Measurements from ENCODE around the gene LINS1. TPM values are rescaled to one million over a fixed set of nuclear protein-coding genes. Genes with fewer than 3 reads are reported as not detected.

LINS1 gene
- total RNA-seq, 2 experiments from 2014 or later = 28.7 to 29.4 TPM

- POLR2A ChIA-PET = interaction anchor here (0.6 kb wide), 1 partner anchor 326 kb away, joined by 3 read pairs; no protein-coding TSS in a partner anchor
- ATAC-seq = no peak
- CTCF ChIA-PET = no interaction called here
- Mint-ChIP-seq H3K4me1 (ENCODE audit: low read depth) (peaks cover 16% of the 10 kb centered on the region), H3K27ac (no peak overlapping the region), H3K9me3 (peaks cover 4% of the 10 kb centered on the region), H3K4me3 (no peak overlapping the region), H3K27me3 (no peaks in the 10 kb centered on the region), H3K36me3 (ENCODE audit: low read depth) (peaks cover 2% of the 10 kb centered on the region)
- no peak for TF ChIP-seq CTCF (IDR thresholded peaks at IDR 0.05)
- intact Hi-C loops (cut with micrococcal nuclease) = no loop called here
- no peak for DNase-seq
Observed at GRCh38 chr15:100521907-100522306, 80.1 kb downstream of the LINS1 start.

- DNase-seq = no peak
- POLR2A ChIA-PET = no interaction called here
Observed at GRCh38 chr15:100520132-100520921, 81.7 kb downstream of the LINS1 start.

GRCh38 chr15:100517846-100518245, 84.1 kb downstream of the LINS1 start:
- ATAC-seq (no peak), DNase-seq (no peak)
- Mint-ChIP-seq H3K27me3 (no peaks in the 10 kb centered on the region), H3K4me1 (ENCODE audit: low read depth) (peaks cover 16% of the 10 kb centered on the region), H3K9me3 (peaks cover 1% of the 10 kb centered on the region), H3K4me3 (no peak overlapping the region), H3K27ac (no peak overlapping the region), H3K36me3 (ENCODE audit: low read depth) (no peaks in the 10 kb centered on the region)
- ChIA-PET CTCF (no interaction called here), POLR2A (no interaction called here)
- intact Hi-C loops (cut with micrococcal nuclease) = no loop called here
- TF ChIP-seq CTCF (IDR thresholded peaks at IDR 0.05) = no peak

More at GRCh38 chr15:100520132-100520921, 81.7 kb downstream of the LINS1 start:
- peaks cover 16% of the 10 kb centered on the region for H3K4me1 Mint-ChIP-seq (ENCODE audit: low read depth)
- H3K36me3 Mint-ChIP-seq (ENCODE audit: low read depth) = peaks cover 2% of the 10 kb centered on the region
- H3K27me3 Mint-ChIP-seq = no peaks in the 10 kb centered on the region
- peaks cover 4% of the 10 kb centered on the region for H3K9me3 Mint-ChIP-seq
- peak overlapping the region; percentile 36 for H3K27ac Mint-ChIP-seq
- TF ChIP-seq CTCF (IDR thresholded peaks at IDR 0.05) = no peak
- no peak overlapping the region for H3K4me3 Mint-ChIP-seq
- intact Hi-C loops (cut with micrococcal nuclease) = no loop called here
- CTCF ChIA-PET = interaction anchor here (1.3 to 1.5 kb wide), 2 partner anchors 52 to 170 kb away, joined by 3 to 6 read pairs; no protein-coding TSS in a partner anchor
- peak; percentile 30 for ATAC-seq

Other genes with a start within 250 kb of the LINS1 start
- not detected for gene CERS3, start 73.2 kb downstream of the LINS1 start, total RNA-seq
- gene ASB7, start 405 bp upstream of the LINS1 start, total RNA-seq = 10 to 100 TPM; 15.7 to 18.4 TPM